Measurements from ENCODE around the gene RNASEH2A. TPM values are rescaled to one million over a fixed set of nuclear protein-coding genes. Genes with fewer than 3 reads are reported as not detected.

RNASEH2A gene
- total and polyA plus RNA-seq, 2 of the 13 experiments (the other 11 are each of a cell fraction or from before 2014, with no cell fraction given): 25.1 to 35.8 TPM

DNA sequence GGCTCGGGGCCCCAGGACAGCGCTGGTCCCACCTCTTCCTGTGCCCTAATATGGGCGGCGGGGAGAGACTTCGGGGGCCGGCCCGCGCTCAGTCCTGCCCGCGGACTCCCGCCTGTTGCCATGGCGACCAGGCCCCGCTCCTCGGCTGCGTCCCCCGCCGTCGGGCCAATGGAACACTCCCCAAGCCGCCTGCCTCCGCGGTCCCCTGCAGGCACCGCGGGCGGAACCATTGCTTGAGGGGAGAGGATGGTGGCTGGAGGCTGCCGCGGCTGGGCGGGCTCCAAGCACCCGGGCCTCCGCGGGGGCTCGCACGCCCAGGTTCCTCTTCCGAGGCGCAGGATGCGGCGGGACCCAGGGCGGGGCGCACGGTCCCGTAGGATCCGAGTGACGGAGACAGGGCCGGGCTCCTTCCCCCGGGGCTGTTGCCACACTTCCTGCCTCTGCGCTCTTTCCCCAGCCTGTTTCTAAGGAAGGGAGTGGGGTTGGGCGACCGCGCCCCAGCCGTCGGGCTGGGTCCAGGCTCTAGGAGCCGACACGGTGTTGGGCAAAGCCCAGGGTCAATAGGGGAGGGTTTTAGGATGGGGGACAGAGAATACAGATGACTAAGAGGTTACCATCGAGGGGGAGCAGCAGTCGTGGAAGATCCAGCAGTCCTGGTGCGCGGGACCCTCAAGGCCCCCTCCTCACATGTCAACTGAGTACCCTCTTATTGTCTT, 16.3 kb upstream of the RNASEH2A start (continued):
- TF ChIP-seq, protein P1, sequence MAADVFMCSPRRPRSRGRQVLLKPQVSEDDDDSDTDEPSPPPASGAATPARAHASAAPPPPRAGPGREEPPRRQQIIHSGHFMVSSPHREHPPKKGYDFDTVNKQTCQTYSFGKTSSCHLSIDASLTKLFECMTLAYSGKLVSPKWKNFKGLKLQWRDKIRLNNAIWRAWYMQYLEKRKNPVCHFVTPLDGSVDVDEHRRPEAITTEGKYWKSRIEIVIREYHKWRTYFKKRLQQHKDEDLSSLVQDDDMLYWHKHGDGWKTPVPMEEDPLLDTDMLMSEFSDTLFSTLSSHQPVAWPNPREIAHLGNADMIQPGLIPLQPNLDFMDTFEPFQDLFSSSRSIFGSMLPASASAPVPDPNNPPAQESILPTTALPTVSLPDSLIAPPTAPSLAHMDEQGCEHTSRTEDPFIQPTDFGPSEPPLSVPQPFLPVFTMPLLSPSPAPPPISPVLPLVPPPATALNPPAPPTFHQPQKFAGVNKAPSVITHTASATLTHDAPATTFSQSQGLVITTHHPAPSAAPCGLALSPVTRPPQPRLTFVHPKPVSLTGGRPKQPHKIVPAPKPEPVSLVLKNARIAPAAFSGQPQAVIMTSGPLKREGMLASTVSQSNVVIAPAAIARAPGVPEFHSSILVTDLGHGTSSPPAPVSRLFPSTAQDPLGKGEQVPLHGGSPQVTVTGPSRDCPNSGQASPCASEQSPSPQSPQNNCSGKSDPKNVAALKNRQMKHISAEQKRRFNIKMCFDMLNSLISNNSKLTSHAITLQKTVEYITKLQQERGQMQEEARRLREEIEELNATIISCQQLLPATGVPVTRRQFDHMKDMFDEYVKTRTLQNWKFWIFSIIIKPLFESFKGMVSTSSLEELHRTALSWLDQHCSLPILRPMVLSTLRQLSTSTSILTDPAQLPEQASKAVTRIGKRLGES (CRISPR knock-in tag; IDR thresholded peaks at IDR 0.05; ENCODE audit: borderline replicate concordance): no peak
- no peak; the same call in 1 of the 2 replicates for TF ChIP-seq IRF2 (CRISPR knock-in tag; IDR thresholded peaks at IDR 0.05)
- peak; percentile 62; the same call in 1 of the 2 replicates for TF ChIP-seq TGIF2 (CRISPR knock-in tag; IDR thresholded peaks at IDR 0.05)
- TF ChIP-seq TSC22D2 (CRISPR knock-in tag; IDR thresholded peaks at IDR 0.05; ENCODE audit: borderline replicate concordance): no peak
- TF ChIP-seq SMARCC2 (IDR thresholded peaks at IDR 0.05): no peak
- TF ChIP-seq ZNF577 (CRISPR knock-in tag; IDR thresholded peaks at IDR 0.05; ENCODE audit: borderline replicate concordance, low read depth): no peak
- TF ChIP-seq RBFOX2 (IDR thresholded peaks at IDR 0.05; ENCODE audit: low read depth, low read length): peak; percentile 80
- TF ChIP-seq MXD4 (CRISPR knock-in tag; IDR thresholded peaks at IDR 0.05): no peak
- TF ChIP-seq, protein P2, sequence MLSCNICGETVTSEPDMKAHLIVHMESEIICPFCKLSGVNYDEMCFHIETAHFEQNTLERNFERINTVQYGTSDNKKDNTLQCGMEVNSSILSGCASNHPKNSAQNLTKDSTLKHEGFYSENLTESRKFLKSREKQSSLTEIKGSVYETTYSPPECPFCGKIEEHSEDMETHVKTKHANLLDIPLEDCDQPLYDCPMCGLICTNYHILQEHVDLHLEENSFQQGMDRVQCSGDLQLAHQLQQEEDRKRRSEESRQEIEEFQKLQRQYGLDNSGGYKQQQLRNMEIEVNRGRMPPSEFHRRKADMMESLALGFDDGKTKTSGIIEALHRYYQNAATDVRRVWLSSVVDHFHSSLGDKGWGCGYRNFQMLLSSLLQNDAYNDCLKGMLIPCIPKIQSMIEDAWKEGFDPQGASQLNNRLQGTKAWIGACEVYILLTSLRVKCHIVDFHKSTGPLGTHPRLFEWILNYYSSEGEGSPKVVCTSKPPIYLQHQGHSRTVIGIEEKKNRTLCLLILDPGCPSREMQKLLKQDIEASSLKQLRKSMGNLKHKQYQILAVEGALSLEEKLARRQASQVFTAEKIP (CRISPR knock-in tag; IDR thresholded peaks at IDR 0.05; ENCODE audit: borderline replicate concordance): no peak
- no peak for TF ChIP-seq CBX5 (CRISPR knock-in tag; IDR thresholded peaks at IDR 0.05; ENCODE audit: borderline replicate concordance)
- TF ChIP-seq ZBTB8A (CRISPR knock-in tag; IDR thresholded peaks at IDR 0.05; ENCODE audit: borderline replicate concordance, low read depth): peak; percentile 100
- TF ChIP-seq DMAP1 (CRISPR knock-in tag; IDR thresholded peaks at IDR 0.05): 0 out of 2 replicates have a peak, but pooled peaks have one; percentile 16
- no peak for TF ChIP-seq DPF2 (CRISPR knock-in tag; IDR thresholded peaks at IDR 0.05; ENCODE audit: borderline replicate concordance, low read depth)
- TF ChIP-seq FOSL2 (CRISPR knock-in tag; IDR thresholded peaks at IDR 0.05): no peak
- TF ChIP-seq, protein P3, sequence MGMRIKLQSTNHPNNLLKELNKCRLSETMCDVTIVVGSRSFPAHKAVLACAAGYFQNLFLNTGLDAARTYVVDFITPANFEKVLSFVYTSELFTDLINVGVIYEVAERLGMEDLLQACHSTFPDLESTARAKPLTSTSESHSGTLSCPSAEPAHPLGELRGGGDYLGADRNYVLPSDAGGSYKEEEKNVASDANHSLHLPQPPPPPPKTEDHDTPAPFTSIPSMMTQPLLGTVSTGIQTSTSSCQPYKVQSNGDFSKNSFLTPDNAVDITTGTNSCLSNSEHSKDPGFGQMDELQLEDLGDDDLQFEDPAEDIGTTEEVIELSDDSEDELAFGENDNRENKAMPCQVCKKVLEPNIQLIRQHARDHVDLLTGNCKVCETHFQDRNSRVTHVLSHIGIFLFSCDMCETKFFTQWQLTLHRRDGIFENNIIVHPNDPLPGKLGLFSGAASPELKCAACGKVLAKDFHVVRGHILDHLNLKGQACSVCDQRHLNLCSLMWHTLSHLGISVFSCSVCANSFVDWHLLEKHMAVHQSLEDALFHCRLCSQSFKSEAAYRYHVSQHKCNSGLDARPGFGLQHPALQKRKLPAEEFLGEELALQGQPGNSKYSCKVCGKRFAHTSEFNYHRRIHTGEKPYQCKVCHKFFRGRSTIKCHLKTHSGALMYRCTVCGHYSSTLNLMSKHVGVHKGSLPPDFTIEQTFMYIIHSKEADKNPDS (CRISPR knock-in tag; IDR thresholded peaks at IDR 0.05): no peak
- TF ChIP-seq BRD4 (CRISPR knock-in tag; IDR thresholded peaks at IDR 0.05): no peak
- TF ChIP-seq TBX3 (IDR thresholded peaks at IDR 0.05; ENCODE audit: borderline replicate concordance): no peak
- no peak for TF ChIP-seq MTA3 (CRISPR knock-in tag; IDR thresholded peaks at IDR 0.05)
- TF ChIP-seq CCAR2 (optimal IDR thresholded peaks at IDR 0.05; ENCODE audit: low read depth, low read length): no peak
- TF ChIP-seq, protein P4, sequence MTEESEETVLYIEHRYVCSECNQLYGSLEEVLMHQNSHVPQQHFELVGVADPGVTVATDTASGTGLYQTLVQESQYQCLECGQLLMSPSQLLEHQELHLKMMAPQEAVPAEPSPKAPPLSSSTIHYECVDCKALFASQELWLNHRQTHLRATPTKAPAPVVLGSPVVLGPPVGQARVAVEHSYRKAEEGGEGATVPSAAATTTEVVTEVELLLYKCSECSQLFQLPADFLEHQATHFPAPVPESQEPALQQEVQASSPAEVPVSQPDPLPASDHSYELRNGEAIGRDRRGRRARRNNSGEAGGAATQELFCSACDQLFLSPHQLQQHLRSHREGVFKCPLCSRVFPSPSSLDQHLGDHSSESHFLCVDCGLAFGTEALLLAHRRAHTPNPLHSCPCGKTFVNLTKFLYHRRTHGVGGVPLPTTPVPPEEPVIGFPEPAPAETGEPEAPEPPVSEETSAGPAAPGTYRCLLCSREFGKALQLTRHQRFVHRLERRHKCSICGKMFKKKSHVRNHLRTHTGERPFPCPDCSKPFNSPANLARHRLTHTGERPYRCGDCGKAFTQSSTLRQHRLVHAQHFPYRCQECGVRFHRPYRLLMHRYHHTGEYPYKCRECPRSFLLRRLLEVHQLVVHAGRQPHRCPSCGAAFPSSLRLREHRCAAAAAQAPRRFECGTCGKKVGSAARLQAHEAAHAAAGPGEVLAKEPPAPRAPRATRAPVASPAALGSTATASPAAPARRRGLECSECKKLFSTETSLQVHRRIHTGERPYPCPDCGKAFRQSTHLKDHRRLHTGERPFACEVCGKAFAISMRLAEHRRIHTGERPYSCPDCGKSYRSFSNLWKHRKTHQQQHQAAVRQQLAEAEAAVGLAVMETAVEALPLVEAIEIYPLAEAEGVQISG (CRISPR knock-in tag; IDR thresholded peaks at IDR 0.05): no peak; the same call in 1 of the 2 replicates
- peak; percentile 47; the same call in 1 of the 2 replicates for TF ChIP-seq HDAC2 (CRISPR knock-in tag; IDR thresholded peaks at IDR 0.05)
